Stimulated activated naive CD8-positive, alpha-beta T cell treated with anti-CD3 and anti-CD28 coated beads, Interleukin-15, Interleukin-2, amounts not matched to agents 100 U/mL and 50 U/mL, for 24 hours (primary cell): Measurements from ENCODE around the gene GATB.

Experiments used
- ATAC-seq: fragments of 150-1000 bp; cut with Tn5 transposase; one replicate; pipeline ENCODE4 v1.10.0; 2021
- DNase-seq: peaks from one replicate; pipeline ENCODE4 v3.0.0; 2021

GATB gene

DNA sequence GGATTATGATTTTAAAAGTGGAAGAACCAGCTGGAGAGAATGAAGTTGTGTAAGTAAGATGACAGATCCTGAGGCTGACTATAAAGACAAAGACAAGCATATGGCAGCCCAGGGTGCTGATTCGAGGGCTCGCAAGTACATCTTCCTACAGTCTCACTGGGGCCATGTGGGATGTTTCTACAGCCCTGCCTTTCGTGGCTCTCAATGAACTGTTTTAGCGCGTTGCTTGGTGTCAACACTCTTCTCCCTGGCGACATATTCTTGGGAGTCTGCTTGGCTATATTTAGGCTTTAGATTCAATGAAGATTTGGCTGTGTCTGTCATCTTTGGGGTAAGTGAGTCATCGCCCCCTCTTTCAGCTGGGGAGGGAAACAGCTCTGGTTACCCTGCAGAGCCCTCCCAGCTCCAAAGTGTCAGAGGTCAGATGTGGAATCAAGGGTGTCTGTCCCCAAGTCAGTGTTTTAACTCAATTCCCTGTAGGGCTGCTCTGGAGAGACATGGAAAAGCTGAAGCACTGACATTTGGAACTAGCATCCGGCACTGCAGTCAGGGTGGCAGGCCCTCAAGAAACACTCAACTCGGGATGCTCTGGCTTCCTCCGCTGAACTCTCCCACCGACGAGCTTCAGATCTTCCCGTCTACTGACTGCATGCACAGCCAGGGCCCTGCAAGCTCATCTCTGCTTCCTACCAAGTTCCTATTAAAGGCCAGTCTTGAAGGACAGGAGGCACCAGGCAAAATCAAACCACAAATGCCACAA is 65.7 kb downstream of the GATB start:
- no peak for ATAC-seq
- DNase-seq, result no peak

DNA sequence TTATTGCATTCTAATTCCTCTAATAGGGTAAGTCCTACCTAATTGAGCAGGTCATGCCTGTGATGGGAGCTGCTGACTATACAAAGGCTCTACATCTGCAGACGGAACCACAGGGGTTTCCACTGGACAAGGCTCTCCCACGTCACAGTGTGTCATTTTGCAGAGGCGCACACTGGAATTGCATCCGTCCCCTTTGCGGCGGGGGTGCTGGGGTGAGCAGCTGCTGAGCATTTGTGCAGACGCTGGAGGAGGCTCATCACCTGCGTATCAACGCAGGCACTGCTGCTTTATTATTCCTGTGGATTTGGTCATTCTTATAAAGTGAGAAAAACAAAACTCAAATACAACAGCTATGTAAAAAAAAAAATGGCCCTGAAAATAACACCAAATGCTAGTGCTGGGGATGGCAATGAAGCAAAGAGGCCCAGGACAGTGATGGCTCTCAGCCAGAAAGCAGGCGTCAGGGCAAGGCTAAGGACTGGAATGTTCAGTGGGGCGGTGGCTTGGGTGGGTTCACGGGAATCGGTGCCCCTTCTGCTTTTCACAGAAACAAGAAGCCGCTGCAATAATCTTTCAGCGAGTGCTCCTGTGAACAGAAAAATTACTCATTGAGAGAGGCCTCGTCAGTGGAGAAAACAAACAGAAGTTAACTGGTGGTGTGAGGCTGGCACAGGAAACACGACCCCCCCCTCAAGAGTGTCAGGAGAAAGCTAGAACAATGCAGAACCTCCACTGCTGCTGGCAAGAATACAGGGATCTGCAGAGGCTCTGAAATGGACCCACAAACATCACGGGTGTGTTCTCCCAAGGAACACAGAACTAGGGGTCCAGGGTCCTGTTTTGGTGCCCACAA is 67.8 kb downstream of the GATB start:
- no peak for ATAC-seq

DNA sequence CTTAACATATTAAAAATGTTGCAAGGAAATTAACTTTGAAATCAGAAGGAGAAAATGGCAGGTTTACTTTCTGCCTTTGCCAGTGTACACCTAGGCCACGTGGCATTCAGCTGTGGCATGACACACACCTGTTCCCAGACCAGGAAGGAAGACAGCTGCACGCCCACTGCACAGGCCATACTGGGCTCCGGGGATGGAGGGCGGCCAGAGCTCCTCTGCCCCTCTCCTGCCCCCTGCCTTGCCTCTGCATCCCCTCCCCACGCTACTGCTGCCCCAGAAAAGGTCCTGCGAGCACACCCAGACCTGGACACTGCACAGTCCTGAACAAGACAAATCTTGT is 68.4 kb downstream of the GATB start:
- ATAC-seq, result no peak
- DNase-seq, result no peak

More for the DNA sequence above, 67.8 kb downstream of the GATB start:
- DNase-seq, result no peak

DNA sequence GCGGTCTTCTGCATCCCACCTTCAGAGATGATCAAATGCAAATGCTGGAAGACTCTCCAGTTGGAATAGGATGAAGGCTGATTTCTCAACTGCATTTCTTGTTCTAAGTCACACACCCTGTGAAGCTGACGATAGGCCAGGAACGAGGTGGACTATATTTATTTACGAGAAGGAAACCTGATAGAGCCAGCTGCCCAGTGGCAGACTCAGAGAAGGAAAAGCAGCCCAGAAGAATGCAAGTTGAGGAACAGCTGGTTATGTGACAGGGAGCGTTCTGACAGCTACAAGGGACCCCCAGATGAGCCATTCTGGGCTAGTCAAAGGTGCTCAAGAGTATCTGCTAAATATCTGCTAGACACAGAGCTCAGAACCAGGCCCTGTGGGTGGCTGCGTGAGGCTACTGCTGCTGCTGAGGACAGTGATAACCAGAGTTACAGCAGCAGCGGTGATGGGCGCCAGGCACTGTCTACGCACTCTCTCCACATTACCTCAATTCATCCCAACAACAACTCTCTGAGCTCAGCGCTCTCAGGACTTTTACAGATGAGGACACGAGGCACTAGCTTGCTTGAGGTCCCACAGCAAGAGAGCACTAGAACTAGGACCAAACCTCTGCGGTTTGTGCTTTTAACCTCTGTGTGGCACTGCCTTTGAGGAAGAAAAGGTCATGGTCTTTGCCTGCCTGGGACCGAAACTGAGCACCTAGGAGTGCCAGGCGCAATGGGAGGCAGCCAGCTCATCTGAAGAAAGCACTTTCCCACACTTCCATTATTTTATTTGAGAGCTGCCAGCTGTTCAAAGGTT is 69.0 kb downstream of the GATB start:
- no peak for ATAC-seq
- DNase-seq, result no peak

DNA sequence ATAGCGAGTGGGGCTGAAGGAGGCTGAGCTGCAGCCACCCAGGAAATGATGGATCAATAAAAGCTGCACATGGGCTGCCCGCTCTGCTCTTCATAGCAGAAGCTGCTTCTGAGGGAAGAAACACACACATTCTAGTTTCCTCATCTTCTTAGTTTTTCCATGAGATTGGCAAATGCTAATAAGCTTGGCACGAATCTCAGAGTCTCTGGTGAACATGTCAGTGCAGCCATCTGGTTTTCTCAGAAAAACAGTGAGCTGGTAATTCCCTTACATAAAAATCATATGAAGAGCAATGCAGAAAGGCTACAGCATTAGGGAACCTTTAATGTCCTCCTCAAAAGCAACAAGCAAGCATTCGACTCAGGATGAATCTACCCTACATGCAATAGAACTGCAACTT is 69.9 kb downstream of the GATB start:
- DNase-seq, result no peak
- no peak for ATAC-seq

DNA sequence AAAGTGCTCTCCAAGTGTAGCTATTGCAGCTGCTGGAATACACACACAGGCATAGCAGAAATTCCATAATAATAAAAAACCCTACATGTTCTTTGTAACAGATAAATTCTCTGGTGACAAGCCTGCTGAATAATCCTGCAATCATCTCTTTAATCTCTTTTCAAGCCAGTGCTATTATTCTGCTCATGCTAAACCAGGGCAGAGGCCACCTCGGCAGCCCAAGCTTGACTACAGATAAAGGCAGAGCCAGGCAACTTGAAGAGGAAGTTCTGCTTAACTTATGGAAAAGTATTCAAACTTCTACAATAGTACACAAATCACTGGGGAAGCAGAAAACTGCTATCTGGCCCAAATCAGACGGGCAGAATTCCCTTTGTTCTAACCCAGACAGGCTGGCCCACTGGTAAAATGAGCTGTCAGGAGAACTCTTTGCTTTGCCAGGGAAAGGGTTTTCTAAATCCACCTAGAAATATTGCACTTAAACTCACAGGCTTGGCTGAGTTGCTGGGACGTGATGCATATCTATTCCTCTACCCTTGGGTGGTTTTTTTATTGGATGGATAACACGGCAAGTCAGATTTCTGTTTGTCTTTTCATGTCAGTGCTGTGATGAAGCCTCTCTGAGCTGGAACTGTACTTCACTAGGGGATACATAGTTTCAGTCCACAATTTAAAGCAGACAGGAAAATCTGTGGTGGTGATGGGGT is 70.5 kb downstream of the GATB start:
- ATAC-seq (no peak), DNase-seq (no peak)

DNA sequence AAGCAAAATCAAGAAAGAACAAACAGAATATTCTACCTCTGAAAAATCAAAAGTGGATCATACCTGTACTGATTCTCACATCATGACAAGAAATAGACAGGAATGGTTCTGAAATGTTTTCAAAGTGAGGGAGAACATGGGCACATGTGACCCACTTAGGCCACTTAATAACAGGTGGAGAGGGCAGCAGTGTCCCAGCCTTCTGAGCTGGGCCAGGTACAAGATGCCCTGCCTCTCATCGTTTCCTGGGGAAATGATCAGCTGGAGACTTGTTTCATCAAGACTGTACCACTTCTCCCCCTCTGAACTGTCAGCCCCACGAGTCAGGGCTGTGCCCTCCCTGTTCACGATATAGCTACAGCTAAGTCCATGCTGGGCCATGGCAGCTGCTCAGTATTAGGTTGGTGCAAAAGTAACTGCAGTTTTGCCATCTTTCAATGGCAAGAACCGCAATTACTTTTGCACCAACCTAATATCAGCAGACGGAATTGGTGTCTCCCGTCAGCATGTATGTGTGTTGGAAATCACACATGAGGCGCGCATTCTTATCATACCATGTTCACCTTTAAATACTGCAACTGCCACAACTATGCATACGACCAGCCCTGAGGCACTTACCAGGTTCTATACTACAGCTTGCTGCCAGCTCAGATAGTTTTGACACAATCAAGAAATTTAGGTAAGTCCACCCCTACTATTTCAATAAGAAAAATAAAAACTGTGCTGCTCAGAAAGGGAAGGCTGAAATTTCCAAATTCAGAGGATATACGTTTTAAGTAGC is 71.4 kb downstream of the GATB start:
- no peak for DNase-seq
- ATAC-seq, result no peak

DNA sequence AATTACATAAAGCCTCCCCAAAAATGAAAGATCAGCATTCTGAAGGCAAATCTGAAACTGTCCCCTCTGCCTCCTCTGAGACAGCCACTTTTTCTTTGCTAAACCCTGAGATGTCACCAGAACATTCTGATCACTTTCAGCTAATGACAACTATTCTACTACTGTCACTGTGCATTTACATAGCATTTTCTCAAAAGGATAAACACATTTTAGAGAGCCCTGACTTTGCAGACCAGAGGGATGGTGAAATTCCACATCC is 72.1 kb downstream of the GATB start:
- ATAC-seq (no peak), DNase-seq (no peak)

DNA sequence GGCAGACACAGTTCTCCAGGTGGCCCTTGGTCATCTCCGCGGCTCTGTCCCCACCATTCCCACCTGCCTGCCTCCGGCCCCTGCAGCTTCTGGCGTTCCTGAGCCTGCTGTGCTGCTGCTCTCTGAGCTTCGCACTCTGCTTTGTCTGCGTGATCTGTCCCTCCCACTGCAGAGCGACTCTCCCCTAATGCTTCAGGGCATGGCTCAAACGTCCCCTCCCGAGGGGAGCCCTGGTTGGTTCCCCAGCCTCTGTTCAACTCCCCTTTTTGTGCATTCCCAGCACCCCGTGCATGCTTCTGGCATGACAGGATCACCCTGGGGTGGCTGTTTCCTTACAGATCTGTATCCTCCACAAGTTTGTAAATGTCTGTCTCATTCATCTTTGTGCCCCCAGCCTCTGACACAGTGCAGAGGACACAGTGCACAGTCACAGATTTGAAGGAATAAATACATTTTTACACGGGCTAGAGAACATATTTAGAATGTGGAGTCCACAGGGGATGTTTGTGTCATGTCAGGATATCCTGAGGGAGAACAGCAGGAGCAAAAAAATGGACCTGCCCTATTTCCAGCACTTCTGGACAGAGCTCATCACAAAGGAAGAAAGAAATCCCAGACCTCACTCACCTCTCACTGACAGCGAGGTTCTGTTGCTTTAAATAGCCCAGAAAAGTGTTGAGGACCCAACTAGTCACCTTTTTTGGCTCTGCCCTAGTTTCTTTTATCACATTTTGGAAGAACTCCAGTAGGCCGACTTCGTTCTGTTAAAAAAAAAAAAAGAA is 72.6 kb downstream of the GATB start:
- ATAC-seq (no peak), DNase-seq (no peak)

DNA sequence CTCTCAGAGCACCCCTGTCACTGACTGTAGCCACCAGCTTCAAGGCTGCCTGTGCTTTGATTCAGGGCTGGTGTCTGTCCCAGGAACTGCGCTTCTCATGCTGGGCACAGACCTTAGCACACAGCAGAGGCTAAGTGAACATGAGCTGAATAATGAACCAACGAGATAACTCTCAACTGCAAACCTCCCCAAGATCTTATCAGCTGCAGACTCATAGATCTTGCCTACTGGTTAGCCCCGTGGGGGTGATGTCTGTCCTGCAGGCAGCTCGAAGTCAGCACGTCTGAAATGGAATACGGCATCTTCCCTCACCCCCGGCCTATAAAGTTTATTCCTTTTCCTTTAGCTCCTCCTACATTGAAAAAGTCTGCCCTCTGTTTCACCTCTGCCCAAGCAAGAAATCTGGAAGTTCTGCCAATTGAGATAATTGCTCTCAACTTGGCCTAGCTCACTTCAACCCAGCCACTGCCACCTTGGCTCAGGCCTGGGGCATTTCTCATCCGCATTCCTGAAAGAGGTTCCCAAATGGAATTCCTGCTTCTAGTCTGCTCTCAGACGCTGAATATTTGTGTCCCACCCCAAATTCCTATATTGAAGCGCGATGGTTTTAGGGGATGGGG is 73.7 kb downstream of the GATB start:
- ATAC-seq (no peak), DNase-seq (no peak)

DNA sequence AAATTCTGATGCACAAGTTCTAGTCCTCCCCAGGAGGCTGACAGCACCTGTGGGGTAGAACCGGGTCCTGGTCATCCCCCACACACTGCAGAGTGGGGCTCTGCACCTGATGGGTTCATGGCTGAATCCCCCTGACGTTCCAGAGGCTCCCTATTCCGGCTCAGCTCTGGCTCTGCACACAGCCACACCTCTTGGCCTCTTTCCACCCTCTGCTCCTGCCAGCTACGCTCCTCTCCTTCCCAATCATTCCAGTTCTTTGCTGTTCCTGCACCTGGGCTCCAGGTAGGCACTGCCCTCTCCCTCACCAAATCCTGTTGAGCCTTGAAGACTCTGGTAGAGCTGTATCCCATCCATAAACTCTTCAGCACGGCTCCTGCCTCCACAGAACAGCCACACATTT is 75.5 kb downstream of the GATB start:
- DNase-seq, result no peak
- ATAC-seq, result no peak

DNA sequence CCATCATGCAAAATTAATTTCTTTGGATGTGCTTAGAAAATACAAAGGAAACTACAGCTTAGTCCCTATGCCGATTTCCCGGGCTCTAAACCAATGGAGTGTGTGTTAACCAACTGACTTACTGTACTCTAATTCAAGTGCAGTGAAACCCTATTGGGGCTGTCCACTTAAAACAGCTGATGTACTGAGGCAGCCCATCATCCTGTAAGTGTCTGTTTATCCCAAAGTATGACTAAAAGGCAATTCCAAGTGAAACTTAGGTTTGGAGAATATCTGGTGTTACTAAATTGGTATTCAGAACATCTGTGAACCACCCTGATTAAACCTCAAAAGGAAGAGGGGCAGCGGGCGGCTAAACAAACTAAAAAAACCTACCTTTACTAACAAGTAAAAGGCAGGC is 79.7 kb downstream of the GATB start:
- ATAC-seq, result no peak
- DNase-seq, result no peak

DNA sequence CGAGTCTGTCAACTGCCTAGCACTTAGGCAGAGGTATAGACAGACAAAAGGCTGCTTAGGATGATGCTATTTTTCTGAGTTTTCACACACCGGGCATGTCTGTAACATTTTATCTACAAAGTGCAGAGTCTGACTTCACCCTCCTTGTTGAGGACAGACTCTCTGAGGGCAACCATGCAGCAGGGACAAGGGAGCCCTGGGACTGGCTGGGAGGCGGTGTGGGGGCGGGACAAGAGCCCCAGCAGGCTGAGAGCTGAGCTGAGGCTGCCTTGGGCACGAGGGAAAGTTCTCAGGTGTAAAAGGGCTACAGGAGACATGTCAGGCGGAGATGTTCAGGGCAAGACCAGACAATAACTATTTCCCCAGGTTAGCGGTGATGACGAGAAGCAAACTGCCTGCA is 81.6 kb downstream of the GATB start:
- no peak for ATAC-seq
- DNase-seq, result no peak

DNA sequence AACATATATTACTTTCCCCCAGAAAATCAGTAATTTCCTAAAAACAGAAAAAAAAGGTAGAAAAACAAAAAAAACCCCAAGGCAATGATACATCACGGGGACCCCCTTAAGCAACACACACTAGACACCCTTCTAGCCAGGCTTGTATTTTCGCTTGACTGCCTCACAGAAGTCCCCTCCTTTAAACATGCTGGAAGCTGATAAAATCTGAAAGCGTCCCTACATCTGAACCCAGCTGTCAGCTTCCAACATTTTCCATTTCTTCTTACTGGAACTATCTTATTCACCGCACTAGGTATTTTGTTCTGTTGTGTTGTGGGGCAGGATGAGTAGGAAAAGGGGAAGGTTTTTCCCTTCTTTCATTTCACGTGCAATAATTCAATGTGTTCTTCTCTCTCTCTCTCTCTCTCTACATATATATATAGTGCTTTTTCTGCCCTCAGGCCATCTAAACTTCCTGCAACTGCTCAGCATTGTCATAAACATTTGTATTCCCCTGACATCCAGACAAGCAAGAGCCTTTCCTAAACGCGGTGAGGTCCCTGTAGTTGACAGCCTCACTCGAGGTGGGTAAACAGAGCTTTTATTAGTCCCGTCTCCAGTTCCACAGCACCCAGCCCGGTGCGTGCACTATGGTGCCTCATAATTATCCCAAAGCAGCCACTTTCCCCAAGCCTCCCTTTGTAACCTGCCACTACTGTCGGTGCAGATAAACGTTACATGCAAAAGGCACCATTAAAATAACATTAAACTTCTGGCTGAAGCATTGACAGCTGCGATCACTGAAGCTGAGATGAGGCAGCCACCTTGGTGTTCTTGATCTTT is 82.5 kb downstream of the GATB start:
- DNase-seq (no peak), ATAC-seq (no peak)

DNA sequence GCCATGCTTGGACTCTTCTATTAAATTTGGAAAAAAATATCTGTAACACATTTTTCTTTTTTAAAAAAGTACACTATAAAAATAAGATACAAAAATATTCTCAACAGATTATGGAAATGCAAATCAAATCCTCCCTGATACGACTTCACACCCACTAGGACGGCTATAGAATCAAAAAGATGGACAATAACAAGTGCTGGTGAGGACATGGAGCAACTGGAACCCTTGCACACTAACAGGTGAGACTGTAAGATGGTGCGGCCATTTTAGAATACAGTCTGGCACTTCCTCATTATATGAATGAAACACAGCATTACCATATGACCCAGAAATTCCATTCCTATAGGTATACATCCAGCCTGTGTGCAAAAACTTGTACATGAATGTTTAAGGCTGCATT is 83.6 kb downstream of the GATB start:
- no peak for DNase-seq
- ATAC-seq, result no peak

DNA sequence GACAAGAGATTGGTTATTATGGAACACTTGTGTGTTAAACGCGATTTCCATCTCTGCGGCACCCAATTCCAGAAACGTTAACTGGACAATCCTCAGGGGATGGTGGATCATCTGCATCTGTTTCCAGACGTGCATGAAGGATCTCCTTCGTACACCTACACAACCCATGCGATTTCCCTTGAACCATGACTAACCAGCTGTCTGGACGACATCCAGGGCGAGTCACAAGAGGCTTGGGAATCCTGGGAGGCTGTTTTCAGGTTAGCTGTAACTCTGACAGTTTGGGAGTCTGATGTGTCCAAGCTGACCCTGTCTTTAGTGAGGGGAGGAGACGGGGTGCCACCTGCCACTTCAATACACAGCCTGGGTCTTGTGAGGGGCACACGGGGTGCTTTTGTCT is 84.5 kb downstream of the GATB start:
- ATAC-seq (no peak), DNase-seq (no peak)

DNA sequence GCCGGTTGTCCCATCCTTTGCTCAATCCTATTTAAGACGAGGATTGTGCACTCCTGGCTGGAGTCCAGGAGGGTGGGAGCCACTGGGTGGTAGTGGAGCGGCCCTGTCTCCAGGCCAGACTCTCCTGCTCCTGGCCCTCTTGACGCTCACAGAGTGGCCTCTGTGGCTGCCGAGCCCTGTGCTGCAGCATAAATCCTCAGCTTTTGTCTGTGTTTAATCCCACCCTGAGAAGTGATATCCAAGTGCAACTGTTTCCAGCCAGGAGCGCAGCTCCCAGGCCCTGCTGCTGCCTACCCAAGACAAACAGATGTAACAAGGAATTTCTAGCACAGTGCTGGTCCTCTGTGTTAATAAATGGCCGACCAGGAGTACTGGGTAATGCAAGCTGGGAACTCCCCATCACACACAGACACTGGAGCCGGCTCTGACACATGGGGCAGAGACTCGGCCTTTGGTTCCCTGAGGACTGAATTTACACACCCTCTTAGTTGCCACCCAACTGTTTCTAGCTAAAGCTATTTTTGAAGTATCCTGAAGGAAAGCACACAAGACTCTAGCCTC is 85.3 kb downstream of the GATB start:
- no peak for ATAC-seq
- DNase-seq, result no peak

DNA sequence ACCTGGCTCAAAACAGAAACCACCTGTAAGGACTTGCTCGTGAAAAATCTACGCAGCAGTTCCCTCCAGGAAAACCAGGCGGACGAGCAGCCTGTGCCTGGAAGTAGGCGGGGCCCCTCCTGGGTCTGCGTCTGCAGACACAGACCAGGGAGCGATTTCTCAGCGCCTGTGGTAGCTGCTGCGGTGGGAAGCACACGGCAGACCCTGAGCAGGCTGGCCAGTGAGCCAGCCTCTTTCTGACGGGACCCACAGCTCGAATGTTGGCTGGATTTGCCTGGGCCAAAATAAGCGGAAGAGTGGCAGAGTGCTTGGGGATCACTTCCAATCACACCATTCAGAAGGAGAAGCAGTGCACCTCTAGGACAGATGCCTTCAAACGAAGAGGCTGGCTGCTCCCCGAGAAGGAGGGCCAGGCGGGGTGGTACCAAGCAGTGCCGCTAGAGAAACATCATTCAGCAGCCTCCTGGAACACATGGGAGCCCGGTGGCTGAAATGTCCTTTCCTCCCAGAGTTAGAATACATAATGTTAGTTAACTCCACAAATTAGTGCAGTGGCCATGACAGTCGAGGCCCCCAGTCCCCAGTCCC is 85.9 kb downstream of the GATB start:
- no peak for DNase-seq

More for the DNA sequence above, 85.9 kb downstream of the GATB start:
- ATAC-seq, result no peak
